Measurements from ENCODE around the gene KRTAP20-2. TPM values are rescaled to one million over a fixed set of nuclear protein-coding genes. Genes with fewer than 3 reads are reported as not detected.

Gene KRTAP20-2
- total RNA-seq, 1 donor from 2014 or later: not detected

DNA sequence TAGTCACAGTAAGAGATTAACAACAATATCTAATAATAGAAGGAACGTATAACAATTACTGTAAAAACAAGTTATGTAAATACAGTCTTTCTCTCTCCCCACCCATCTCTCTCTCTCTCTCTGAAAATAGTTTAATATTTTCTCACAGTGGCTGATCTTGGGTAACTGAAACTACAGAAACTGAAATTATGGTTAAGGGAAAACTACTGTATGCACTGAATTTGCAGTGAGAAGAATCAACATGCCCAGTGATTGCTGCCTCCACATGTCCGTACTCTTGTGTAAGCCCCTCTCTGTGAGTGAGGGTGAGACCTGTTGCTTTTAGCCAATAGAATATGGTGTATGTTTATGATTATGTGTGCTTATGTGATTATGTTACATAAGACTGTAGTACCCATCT is 22.9 kb upstream of the KRTAP20-2 start:
- no peaks in the 10 kb centered on the region for H3K27me3 ChIP-seq
- H3K27ac ChIP-seq: no peak overlapping the region
- intact Hi-C loops (cut with DNase I): no loop called here
- TF ChIP-seq, protein P1, sequence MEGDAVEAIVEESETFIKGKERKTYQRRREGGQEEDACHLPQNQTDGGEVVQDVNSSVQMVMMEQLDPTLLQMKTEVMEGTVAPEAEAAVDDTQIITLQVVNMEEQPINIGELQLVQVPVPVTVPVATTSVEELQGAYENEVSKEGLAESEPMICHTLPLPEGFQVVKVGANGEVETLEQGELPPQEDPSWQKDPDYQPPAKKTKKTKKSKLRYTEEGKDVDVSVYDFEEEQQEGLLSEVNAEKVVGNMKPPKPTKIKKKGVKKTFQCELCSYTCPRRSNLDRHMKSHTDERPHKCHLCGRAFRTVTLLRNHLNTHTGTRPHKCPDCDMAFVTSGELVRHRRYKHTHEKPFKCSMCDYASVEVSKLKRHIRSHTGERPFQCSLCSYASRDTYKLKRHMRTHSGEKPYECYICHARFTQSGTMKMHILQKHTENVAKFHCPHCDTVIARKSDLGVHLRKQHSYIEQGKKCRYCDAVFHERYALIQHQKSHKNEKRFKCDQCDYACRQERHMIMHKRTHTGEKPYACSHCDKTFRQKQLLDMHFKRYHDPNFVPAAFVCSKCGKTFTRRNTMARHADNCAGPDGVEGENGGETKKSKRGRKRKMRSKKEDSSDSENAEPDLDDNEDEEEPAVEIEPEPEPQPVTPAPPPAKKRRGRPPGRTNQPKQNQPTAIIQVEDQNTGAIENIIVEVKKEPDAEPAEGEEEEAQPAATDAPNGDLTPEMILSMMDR (IDR thresholded peaks at IDR 0.05): no peak
- no peaks in the 10 kb centered on the region for H3K4me1 ChIP-seq
- H3K4me3 ChIP-seq: no peak overlapping the region
- no peaks in the 10 kb centered on the region for H3K36me3 ChIP-seq
- H3K9me3 ChIP-seq: no peaks in the 10 kb centered on the region
- DNase-seq (ENCODE audit: low spot score in 2 of 2): no peak

DNA sequence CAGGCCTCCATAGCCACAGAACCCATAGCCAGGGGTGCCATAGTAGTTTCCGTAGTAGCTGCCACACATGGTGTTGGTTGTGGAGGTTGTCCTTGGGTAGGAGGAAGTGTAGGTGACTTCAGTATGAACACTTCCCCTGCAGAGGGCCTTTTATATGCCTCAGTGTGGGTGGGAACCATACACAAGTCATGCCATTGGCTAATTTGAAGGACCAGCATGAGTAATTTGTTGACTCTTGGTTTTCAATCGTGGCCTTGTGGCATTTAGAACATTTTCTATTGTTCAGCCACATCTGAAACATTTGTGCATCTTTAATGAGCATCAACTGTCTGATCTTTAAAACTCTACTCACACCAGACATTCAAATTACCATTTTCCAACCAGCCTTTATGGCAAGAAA is 21.2 kb upstream of the KRTAP20-2 start, which contains the start of gene KRTAP6-1:
Gene KRTAP6-1 (minus strand): TSS at position 95 of the 400 bp plus-strand sequence. CDS start 26 bp downstream, at position 69.
- Histone ChIP-seq H3K27ac (no peak within 1 kb of the TSS), H3K4me1 (no peaks in the 10 kb centered on the region), H3K9me3 (no peaks in the 10 kb centered on the region), H3K36me3 (no peaks in the 10 kb centered on the region), H3K27me3 (no peaks in the 10 kb centered on the region), H3K4me3 (no peak within 1 kb of the TSS)
- intact Hi-C loops (cut with DNase I): no loop called here
- TF ChIP-seq, protein P1 (IDR thresholded peaks at IDR 0.05): no peak
- DNase-seq (ENCODE audit: low spot score in 2 of 2): no peak

DNA sequence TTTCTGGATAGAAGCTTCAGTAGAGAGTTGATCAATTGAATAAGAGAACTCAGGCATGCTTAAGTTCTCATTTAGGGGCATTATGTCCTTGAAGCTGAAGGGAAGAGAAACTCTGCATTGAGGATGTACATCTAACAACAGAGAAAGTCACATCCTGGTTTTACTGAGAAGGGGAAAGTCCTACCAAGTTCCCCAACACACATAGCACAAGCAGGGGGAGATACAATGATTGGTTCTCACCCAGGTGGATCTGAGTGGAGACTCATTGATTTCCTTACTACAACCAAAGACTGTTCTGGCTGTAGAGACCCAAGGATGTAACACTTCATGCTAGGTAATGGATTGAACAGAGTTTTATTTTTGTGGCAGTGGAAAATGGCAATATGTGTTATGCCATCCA is 19.8 kb upstream of the KRTAP20-2 start:
- intact Hi-C loops (cut with DNase I): no loop called here
- no peaks in the 10 kb centered on the region for H3K27me3 ChIP-seq
- no peaks in the 10 kb centered on the region for H3K4me1 ChIP-seq
- no peak for DNase-seq (ENCODE audit: low spot score in 2 of 2)
- TF ChIP-seq, protein P1 (IDR thresholded peaks at IDR 0.05): no peak
- no peak overlapping the region for H3K27ac ChIP-seq
- H3K9me3 ChIP-seq: no peaks in the 10 kb centered on the region
- no peak overlapping the region for H3K4me3 ChIP-seq
- no peaks in the 10 kb centered on the region for H3K36me3 ChIP-seq

DNA sequence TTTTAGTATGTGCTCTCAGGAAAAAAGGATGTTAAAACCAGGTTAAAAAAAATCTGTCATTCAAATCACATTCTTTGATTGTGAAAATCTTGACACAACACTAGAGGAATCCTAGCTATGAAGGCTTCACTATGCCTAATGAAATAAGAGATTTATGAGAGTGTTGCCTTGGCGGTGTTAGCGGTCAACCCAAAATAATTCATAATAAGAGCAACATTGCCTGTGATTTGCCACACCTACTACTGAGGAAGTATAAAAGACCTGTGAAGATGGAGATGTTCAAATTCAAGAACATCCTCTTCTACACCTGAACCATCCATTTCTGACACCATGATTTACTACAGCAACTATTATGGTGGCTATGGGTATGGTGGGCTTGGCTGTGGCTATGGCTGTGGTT is 18.9 kb upstream of the KRTAP20-2 start, which contains the start of gene KRTAP20-1:
Gene KRTAP20-1 (plus strand): TSS at position 301 of the 400 bp plus-strand sequence. CDS start 30 bp downstream, at position 331.
- Histone ChIP-seq H3K9me3 (no peaks in the 10 kb centered on the region), H3K27ac (no peak within 1 kb of the TSS), H3K36me3 (no peaks in the 10 kb centered on the region), H3K4me3 (no peak within 1 kb of the TSS), H3K27me3 (no peaks in the 10 kb centered on the region), H3K4me1 (no peaks in the 10 kb centered on the region)
- intact Hi-C loops (cut with DNase I): no loop called here
- no peak for DNase-seq (ENCODE audit: low spot score in 2 of 2)
- TF ChIP-seq, protein P1 (IDR thresholded peaks at IDR 0.05): no peak

DNA sequence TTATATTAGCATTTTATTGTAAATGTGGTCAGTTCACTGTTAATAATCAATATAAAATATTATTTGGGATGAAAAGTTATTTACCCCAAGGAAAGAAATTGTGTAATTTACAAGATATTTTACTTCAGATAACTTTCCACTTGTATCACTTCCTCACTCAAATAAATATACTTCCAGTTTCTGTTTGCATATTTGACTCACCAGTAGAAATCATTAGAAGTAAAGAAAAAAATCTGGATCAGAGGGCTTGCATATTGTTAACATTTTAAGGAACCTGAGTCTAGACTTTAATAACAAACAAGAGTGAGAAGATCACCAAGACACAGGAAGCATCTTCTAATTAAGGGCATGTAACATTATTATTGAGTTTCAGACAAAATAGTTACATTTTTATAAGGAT is 14.9 kb upstream of the KRTAP20-2 start:
- TF ChIP-seq, protein P1 (IDR thresholded peaks at IDR 0.05): no peak
- H3K4me3 ChIP-seq: no peak overlapping the region
- no peaks in the 10 kb centered on the region for H3K36me3 ChIP-seq
- no peak for DNase-seq (ENCODE audit: low spot score in 2 of 2)
- intact Hi-C loops (cut with DNase I): no loop called here
- H3K27me3 ChIP-seq: no peaks in the 10 kb centered on the region
- H3K9me3 ChIP-seq: no peaks in the 10 kb centered on the region
- no peaks in the 10 kb centered on the region for H3K4me1 ChIP-seq
- H3K27ac ChIP-seq: no peak overlapping the region

DNA sequence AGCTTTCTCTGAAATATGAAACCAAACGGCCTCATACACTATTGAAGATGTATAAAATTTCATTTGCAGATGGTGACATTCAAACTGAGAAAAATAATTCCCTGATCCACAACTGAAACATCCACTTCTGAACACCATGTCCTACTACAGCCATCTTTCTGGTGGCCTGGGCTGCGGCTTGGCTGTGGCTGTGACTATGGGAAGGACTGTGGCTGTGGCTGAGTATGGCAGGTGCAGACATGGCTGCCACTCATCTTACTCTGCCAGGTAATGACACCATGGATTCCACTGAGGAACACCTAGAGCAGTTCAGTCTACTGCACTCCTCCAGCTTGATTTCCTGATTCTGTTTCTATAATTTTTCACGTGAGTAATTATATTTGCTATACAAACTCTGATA is 14.5 kb upstream of the KRTAP20-2 start, which contains the start of gene KRTAP20-4:
Gene KRTAP20-4 (plus strand): TSS at position 106 of the 400 bp plus-strand sequence.
- TF ChIP-seq, protein P1 (IDR thresholded peaks at IDR 0.05): no peak

More for the DNA sequence above, 14.5 kb upstream of the KRTAP20-2 start, which contains the start of gene KRTAP20-4:
- Histone ChIP-seq H3K27ac (no peak within 1 kb of the TSS), H3K4me1 (no peaks in the 10 kb centered on the region), H3K36me3 (no peaks in the 10 kb centered on the region), H3K4me3 (no peak within 1 kb of the TSS), H3K27me3 (no peaks in the 10 kb centered on the region), H3K9me3 (no peaks in the 10 kb centered on the region)
- no peak for DNase-seq (ENCODE audit: low spot score in 2 of 2)
- intact Hi-C loops (cut with DNase I): no loop called here
